Measurements from ENCODE around the gene PRR3.

PRR3 gene, protein sequence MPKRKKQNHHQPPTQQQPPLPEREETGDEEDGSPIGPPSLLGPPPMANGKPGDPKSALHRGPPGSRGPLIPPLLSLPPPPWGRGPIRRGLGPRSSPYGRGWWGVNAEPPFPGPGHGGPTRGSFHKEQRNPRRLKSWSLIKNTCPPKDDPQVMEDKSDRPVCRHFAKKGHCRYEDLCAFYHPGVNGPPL

DNA sequence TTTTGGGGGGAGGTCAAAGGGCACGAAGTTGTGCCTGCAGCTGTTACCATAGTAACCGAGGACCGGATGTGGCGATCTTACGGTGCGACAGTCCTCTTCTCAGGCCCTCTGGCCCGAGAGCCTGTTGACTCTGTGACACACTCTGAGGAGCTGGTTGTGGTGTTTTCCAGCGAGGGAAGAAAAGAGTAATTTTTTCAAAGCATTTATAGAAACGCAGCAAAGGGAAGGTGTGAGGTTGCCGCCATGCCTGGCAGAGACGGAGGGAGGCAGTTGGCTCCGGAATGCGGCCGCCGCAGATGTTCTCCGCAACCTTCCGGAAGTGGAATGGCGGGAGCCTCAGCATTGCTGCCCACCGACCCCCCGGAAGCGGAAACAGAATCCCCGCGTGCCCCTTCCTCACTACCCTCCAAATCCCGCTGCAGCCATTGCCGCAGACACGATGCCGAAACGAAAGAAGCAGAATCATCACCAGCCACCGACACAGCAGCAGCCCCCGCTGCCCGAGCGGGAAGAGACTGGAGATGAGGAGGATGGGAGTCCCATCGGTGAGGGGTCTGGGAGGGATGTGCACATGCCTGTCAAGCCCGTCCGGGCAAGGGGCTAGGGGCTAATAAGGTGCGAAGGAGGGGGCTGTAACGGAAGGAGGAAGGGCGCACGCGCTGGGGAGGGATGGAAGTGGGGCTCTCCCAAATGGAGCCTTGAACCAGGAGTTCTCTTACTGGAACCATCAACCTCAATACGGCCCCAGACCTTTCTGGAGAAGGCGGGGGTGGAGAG, at the start of gene PRR3:
Gene PRR3 (plus strand): TSS at position 390 of the 777 bp plus-strand sequence. CDS start 50 bp downstream, at position 440.
- peak within 1 kb of the TSS; percentile 95 for H3K27ac ChIP-seq
- CTCF ChIA-PET, result interaction anchor here (1.1 kb wide), 1 partner anchor 16 kb away, joined by 3 read pairs; no protein-coding TSS in a partner anchor
- POLR2A ChIA-PET (ENCODE audit: low non-redundant PET), result interaction anchor here (1.3 kb wide), 1 partner anchor 14 kb away, joined by 4 read pairs; the partner anchor contains the start of gene ABCF1
- TF ChIP-seq, protein P1, sequence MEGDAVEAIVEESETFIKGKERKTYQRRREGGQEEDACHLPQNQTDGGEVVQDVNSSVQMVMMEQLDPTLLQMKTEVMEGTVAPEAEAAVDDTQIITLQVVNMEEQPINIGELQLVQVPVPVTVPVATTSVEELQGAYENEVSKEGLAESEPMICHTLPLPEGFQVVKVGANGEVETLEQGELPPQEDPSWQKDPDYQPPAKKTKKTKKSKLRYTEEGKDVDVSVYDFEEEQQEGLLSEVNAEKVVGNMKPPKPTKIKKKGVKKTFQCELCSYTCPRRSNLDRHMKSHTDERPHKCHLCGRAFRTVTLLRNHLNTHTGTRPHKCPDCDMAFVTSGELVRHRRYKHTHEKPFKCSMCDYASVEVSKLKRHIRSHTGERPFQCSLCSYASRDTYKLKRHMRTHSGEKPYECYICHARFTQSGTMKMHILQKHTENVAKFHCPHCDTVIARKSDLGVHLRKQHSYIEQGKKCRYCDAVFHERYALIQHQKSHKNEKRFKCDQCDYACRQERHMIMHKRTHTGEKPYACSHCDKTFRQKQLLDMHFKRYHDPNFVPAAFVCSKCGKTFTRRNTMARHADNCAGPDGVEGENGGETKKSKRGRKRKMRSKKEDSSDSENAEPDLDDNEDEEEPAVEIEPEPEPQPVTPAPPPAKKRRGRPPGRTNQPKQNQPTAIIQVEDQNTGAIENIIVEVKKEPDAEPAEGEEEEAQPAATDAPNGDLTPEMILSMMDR (conservative IDR thresholded peaks at IDR 0.05; ENCODE audit: low read depth), result no peak
- DNase-seq (ENCODE audit: low spot score), result peak; percentile 79

DNA sequence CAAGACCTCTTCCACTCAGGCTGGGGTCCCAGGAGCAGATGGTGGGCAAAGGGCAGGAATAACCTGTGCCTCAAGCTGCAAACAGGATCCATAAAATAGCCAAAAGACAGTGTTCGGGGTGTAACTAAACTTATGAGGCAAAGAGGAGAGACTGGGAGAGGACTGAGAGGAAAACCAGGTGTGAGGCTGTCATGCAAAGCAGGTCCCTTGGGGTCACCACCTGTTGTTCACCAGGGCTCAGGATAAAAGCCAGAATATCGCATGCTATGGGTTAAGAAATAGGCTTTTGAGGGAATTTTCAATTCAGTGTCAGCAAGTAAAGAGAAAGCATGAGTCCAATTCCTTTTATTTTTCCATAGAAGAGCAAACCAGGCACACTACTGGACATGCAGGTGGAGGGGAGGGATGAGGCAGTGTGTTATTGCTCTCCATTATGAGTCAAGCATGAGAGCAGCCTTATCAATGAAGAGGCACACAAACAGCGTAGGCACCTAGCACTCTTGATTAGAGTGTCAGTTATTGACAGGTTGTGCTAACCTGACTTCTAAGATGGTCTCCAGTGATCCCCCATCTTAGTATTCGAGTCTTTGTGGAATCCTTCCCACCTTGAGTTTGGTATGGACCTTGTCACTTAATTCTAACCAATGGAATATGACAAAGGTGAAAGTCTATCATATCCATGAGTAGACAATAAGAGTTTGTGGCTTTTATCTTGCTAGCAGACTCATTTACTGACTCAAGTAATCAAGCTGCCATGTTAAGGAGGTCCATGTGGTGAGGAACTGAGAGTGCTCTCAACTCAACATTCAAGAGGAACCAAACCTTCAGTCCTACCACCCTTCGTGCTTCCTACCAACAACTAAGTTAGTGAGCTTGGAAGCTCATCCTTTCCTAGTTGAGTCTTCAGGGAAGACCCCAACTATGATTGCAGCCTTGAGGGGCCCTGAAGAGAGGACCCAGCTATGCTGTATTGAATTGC, 49.0 kb upstream of the PRR3 start:
- TF ChIP-seq, protein P1 (conservative IDR thresholded peaks at IDR 0.05; ENCODE audit: low read depth), result no peak
- POLR2A ChIA-PET (ENCODE audit: low non-redundant PET), result no interaction called here
- DNase-seq (ENCODE audit: low spot score), result no peak
- no peak overlapping the region for H3K27ac ChIP-seq
- CTCF ChIA-PET, result no interaction called here

DNA sequence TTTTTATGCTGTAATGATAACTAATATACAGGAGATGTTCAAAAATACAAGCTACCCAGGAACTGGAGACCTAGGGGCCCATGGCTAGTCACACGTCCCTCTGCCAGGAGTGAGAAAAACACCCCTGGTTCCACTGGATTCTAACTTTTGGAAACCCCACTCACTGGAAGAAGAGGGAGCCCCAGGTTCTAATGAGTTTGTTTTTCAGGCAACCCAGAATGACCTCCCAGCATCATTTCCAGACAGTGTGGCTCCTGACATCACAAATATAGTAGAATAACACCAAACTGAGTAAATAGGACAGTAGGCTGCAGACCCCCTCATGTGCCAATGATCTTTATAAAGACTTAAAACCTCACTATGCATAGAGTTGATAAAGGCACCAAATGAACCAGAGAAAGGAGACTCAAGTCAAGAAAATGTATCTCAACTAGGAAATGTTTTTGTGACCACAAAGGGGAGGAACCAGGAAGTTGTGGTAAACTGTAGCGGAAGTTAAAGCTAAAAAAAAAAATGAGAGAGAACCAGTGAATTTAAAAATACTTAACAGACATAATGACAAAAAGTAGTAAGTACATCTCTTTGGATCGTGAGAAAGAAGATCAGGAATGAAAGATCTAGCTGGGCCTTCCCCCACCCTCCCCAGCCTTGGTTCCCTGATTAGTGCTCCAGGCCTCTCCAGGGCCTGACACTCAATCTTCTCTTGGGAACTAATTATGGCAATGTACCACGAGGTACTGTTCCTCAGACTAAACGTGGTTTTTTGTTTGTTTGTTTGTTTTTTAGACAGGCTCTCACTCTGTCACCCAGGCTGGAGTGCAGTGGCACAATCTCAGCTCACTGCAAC, 48.0 kb upstream of the PRR3 start:
- no peak for DNase-seq (ENCODE audit: low spot score)
- POLR2A ChIA-PET (ENCODE audit: low non-redundant PET), result no interaction called here
- CTCF ChIA-PET, result interaction anchor here (0.7 to 1.1 kb wide), 3 partner anchors 13 to 32 kb away, joined by 3 to 6 read pairs (median 3); no protein-coding TSS in a partner anchor
- H3K27ac ChIP-seq, result no peak overlapping the region
- TF ChIP-seq, protein P1 (conservative IDR thresholded peaks at IDR 0.05; ENCODE audit: low read depth), result no peak

DNA sequence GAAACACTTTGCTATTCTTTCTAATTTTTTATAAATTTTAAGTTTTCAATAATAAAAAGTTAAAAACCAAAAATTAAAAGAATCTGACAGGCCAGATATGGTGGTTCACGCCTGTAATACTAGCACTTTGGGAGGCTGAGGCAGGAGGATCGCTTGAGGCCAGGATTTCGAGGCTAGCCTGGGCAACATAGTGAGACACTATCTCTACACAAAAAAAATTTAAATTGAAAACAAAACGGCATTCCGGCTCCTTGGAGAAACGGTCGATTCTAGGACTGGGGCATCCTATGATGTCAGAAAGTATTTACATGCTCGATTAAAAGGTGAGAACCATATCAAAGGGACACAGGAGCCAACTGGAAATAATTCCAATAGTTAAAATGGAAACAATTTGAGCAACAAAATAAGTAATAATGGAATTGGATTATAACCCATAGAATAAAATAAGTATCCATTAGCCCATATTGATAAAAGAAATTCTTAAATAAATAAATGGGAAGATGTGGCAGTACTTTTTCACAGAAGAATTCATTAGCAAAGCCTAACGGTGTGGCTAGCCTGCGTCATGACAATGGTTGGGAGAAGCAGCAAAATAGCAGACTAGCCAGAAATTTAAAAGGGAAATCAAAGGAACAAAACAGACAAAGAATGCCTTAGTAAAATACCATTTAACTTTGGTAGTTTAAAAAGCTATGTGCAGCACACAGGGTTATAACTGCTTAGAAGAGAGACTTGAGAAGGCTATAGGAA, 46.5 kb upstream of the PRR3 start:
- TF ChIP-seq, protein P1 (conservative IDR thresholded peaks at IDR 0.05; ENCODE audit: low read depth), result no peak
- H3K27ac ChIP-seq, result no peak overlapping the region
- ChIA-PET CTCF (interaction anchor here (0.7 kb wide), 2 partner anchors 10 to 31 kb away, joined by 3 to 4 read pairs; no protein-coding TSS in a partner anchor), POLR2A (ENCODE audit: low non-redundant PET) (no interaction called here)
- no peak for DNase-seq (ENCODE audit: low spot score)

DNA sequence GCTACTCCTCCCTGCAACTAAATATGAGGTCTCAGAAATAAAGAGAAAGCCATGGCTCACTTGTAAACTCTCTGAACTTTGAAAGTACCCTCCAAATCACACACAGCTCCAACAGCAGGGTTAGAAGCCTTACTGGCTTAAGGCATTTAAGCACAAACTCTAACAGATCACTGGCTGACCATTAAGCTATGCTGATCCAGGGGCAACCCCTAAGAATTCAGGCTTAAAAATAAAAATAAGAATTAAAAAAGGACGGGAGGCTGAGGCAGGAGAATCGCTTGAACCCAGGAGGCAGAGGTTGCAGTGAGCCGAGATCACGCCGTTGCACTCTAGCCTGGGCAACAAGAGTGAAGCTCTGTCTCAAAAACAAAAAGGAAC, 45.9 kb upstream of the PRR3 start:
- TF ChIP-seq, protein P1 (conservative IDR thresholded peaks at IDR 0.05; ENCODE audit: low read depth), result no peak

More for the DNA sequence above, 45.9 kb upstream of the PRR3 start:
- H3K27ac ChIP-seq, result no peak overlapping the region
- ChIA-PET POLR2A (ENCODE audit: low non-redundant PET) (no interaction called here), CTCF (interaction anchor here (0.7 to 1.5 kb wide), 2 partner anchors 31 to 34 kb away, joined by 3 to 4 read pairs; no protein-coding TSS in a partner anchor)
- DNase-seq (ENCODE audit: low spot score), result no peak
